ENCODE results near the gene GGNBP2.

Gene GGNBP2

GRCh38 chr17:36523113-36523512 is 21.6 kb upstream of the GGNBP2 start:
- DNase-seq (ENCODE audit: low spot score): no peak

- DNase-seq (ENCODE audit: low spot score): no peak
Measured at GRCh38 chr17:36524428-36524876, 20.3 kb upstream of the GGNBP2 start.

GRCh38 chr17:36525113-36525512 is 19.6 kb upstream of the GGNBP2 start:
- no peak for DNase-seq (ENCODE audit: low spot score)

DNA sequence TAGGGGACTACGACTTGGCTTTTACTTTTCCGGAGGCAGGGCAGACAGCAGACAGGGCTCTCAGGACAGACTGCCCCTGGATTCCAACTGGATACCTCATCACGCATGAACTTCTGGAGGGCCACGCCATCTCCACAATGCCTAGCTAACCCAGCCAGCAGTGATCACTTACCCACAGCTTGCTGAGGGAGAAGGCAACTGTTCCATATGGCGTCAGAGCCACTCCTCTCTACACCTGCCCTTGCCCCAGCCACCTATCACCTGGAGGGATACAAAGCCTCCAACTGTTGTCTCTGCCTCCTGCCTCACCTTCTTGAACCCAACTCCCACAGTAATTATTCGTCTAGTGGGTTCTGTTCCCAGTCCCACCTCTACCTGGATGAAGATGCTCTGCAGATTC is 18.8 kb upstream of the GGNBP2 start:
- no peak for DNase-seq (ENCODE audit: low spot score)

DNA sequence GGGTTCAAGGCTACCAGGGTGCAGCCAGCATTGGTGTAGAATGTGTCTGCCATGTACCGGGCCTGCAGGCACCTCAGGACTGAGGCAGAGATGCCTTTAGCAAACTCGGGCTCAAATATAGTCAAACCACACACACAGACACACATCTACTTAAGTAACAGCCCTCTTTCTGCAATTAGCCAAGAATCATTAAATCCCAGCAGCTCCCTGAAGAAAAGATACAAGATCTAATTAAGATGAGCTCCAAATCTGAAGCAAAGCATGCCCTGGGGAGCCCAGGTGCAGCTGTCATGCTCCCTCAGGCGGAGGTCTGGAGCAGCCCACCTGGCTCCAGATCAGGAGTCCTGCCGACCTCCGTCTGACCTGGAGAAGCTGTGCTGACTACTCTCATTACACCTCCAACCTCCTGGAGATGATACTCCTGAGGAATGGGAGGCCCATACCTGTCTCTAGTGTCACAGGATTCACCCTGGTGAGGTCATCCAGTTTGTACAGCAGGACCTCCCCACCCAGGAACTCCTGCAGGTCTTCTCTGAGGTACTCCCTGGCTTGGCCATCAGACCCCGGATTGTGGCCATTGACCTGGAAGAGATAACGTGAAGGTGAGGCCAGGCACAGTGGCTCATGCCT is 17.0 kb upstream of the GGNBP2 start:
- DNase-seq (ENCODE audit: low spot score): no peak

GRCh38 chr17:36529121-36529520 is 15.6 kb upstream of the GGNBP2 start:
- DNase-seq (ENCODE audit: low spot score): peak; percentile 67

DNA sequence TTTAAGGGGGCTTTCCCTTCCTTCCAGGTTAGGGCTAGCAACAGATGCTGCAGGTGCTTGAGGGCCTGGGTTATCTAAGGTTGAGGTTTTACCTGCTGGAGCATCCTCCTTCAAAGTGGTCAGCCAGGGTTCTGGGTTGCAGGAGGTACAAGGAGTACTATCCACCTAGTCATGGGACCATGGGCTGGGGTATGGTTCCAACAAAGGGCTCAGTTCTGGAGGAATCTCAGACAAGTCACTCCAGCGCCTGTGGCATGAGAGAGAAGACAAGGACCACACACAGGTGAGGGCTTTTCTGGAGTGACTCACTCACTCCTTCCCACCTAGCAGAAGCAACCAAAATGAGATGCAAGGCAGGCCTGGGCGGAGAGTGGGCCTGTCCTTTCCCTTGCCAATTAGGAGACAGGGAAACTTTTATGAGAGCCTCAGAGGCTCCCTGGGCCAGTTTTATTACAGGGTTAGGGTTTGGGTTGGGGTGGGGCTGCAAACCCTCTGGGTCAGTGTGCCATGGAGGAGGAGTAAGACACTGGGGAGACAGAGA is 12.2 kb upstream of the GGNBP2 start:
- no peak for DNase-seq (ENCODE audit: low spot score)

DNA sequence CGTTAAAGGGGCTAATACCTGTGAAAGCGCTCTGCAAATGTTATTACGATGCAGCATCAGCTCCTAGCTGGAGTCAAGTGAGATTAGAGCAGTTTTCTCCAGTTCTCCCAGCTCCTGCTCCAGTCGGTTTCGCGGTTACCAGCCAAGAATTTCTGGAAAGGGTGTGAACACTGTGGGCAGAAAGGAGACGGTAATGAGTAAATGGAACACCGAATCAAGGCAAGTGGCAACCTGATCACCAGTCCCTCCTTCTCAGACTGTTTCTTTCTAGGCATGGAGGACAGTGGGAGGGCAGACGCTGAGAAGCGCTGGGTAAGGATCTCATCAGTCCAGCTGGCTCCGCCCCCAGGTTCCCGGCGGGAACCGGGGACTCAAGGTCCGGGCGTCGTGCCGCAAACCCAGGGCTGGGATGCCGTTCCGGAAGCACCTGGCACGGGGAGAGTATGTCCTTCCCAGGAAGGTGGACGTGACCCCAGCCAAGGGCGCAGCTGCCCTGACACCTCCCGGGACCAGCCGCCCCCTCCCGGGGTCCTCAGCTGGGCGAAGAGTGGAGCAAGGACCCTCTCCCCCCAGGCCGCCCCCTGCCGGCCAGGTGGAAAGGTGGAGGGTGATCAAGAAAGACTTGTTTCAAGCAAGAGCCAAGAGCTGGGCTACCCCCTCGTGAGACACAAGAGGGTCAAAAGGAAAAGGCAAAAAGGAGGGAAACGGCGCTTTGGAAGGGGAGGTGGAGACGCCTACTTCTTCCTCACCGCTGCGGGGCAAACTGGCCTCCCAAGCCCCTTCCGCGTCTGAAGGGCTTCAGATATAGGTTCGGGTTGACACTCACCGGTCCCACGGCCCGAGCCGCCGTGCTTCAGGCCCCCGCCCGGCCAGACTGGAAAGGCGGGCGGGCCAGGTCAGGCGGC is 10.5 kb upstream of the GGNBP2 start:
- DNase-seq (ENCODE audit: low spot score): no peak

- DNase-seq (ENCODE audit: low spot score): peak; percentile 83
Measured at GRCh38 chr17:36534840-36535668, 9.7 kb upstream of the GGNBP2 start, which contains the start of the genes MYO19 and PIGW. TSS of gene MYO19 (minus strand) at chr17:36534868. CDS start at chr17:36532538, 2,330 bp downstream. TSS of gene PIGW (plus strand) at chr17:36534987. CDS start at chr17:36537102, 2,115 bp downstream.

DNA sequence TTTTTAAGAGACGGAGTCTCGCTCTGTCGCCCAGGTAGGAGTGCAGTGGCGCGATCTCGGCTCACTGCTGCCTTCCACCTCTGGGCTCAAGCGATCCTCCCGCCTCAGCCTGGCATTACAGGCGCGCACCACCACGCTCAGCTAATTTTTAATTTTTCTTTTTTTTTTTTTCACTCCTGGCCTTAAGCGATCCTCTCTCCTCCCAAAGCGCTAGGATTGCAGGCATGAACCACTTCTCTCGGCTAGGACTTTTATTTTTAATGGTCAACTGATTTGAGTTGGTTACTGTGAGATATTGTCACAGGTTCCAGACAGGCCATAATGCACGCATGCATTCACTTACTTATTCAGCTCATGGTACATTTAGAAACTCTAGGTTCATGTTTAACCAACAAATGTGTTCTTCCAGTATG is 9.0 kb upstream of the GGNBP2 start:
- DNase-seq (ENCODE audit: low spot score): no peak

DNA sequence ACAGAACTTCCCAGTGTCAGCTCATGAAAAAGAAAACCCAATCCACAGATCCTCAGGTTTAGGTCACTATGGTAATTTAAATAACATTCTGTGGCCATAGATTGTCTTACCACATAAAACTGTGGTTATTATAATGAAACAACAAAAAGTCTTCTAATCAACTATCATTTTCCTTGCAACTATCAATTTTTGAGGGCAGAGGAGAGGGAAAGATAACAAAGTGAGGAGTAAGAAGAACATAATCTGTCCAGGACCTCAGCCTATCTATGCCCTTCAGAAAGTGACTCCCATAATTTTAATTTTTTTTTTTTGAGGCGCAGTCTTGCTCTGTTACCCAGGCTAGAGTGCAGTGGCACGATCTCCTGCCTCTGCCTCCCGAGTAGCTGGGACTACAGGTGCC is 4.0 kb upstream of the GGNBP2 start:
- no peak for DNase-seq (ENCODE audit: low spot score)

GRCh38 chr17:36542755-36543154 is 2.0 kb upstream of the GGNBP2 start:
- DNase-seq (ENCODE audit: low spot score): no peak

- DNase-seq (ENCODE audit: low spot score): peak; percentile 63
Measured at GRCh38 chr17:36544044-36544306, 744 bp upstream of the GGNBP2 start.

DNA sequence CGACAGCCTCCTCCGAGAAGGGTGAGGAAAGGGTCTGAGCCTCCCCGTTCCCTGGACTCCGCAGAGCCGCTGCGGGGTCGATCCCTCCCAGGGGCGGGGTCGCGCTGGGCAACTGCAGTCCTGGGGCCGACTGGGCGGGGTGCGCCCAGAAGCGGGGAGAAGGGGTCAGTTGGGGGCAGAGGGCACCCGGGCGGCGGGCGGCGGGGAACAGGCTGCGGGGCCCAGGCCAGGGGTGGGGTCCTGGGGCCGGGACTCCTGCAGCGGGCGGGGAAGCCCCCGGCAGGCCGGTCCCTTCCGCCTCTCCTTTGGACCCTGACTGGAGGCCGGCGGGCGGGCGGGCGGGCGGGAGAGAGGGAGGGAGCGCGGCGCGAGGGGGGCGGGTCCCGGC is 352 bp downstream of the GGNBP2 start:
- no peak for DNase-seq (ENCODE audit: low spot score)

DNA sequence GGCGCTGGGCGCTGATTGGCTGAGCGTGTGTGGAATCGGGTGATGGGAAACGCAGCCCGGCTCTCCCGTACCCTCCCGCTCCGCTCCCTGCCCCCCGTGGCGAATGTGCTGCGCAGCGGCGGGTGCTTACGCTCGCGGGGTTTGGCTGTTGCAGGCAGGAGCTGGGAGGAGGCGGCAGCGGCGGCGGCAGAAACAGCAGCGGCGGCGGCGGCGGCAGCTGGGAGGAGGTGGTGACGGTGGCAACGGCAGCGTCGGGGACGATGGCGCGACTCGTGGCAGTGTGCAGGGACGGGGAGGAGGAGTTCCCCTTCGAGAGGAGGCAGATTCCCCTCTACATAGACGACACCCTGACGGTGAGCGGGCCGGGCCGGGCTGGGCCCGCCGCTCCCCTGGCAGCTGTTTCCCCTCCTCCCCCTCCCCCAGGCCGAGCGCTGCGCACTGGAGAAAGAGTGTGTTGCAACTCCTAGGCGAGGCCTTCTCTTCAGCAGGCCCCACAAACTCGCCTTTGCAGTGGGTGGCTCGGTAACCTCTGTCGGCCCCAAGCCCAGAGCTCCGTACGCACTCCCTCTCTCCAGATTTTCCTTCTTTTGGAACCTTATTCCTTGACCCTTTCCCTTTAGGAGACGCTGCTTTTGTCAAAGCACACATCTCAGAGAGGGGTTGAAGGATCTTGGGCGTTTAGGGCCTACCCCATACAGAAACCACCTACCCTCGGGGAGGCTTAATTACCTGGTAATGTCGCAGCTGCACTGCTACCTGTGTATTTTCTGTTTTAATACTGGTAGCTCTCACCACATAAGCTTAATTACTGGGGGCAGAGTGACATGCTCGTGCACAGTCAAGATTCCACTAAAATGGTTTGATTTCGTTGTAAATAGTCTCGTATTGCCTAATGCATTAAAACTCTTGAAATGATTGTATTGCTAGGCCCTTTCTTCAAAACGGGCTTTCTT is 1.0 kb downstream of the GGNBP2 start:
- DNase-seq (ENCODE audit: low spot score): peak; percentile 91

DNA sequence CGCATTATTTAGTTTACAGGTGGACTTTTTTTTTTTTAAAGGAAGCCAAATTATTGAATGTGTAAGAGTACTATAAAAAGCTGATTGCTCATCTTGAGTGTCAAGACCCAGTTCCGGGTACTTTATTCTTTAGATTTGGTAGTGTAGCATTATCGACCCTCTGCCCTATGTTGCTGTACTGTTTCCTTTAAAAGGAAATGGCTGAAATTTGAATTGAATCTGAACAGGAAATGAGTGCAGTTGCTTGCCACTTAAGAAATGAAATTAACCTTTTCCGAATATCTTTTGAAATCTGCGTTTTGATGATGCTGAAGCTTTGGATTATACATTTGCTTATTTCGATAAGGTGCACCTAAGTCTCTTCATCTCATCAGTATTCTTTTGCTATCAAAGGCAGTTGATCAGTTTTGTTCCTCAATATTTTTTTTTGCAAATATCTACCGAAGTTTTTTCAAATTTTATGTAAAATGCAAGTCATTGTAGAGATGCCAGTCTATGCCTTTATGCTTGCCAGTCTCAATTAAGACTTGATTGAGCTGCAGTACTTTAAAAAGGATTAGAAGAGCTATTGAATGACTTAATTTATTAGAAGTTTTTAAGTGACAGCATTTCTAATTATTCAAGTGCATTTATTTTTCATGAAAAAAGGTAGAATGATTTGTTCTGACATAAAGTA is 1.8 kb downstream of the GGNBP2 start:
- DNase-seq (ENCODE audit: low spot score): peak; percentile 58

DNA sequence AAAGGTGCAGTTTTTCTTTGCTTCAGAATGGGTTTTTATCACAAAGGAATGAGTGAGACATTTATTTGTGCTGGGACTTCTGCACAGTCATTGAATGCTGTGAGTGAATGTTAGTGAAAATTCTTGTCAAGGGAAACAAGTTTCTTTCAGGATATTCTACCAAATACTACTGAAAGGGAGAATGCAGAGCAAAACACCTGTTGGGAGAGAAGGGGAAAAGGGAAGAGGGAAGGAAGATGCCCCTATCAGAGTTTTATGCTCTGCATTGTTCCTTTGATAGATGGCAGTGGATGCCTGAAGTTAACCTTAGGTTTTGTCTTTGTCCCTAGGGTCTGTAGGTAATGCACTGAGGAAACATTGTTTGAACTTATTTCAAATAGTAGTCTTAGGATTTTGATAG is 3.1 kb downstream of the GGNBP2 start:
- DNase-seq (ENCODE audit: low spot score): no peak

GRCh38 chr17:36550491-36551417 is 6.0 kb downstream of the GGNBP2 start:
- DNase-seq (ENCODE audit: low spot score): no peak

DNA sequence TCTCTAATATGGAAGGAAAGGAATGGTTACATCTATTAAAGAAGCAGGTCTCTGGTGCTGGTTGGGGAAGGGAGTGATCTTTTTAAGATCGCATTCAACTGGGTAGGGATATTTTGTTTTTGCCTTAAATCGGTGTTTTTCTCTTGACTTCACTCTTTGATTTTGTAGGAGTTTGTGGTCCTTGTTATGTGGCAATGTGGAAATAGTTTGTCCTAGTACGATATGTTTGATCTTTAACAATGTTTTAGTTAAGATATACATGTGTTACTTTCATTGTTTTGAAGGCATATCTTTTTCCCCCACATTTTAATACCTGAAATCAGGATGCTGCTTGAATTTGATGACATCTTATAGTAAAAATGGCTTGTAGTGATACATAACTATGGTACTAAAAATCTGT is 8.7 kb downstream of the GGNBP2 start:
- DNase-seq (ENCODE audit: low spot score): no peak

Measured in kidney capillary endothelial cell (primary cell).